ENCODE results near the gene UFSP1.
"Not testable (repeated sequence)": the region's sequence is repeated elsewhere in the genome, so short reads cannot be mapped to it uniquely, and the experiment has no call there.

DNA sequence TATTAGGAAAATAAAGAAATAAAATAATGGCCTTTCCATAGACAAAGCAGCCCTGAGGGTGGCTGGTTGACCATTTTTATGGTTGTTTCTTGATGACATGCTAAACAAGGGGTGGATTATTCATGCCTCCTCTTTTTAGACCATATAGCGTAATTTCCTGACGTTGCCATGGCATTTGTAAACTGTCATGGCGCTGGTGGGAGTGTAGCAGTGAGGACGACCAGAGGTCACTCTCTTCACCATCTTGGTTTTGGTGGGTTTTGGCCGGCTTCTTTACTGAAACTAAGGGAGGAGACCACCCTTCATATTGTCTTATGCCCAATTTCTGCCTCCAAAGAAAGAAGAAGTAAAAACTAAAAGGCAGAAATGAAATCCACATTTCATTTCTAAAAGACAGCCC is 29.8 kb upstream of the UFSP1 start:
- TF ChIP-seq, protein P1, sequence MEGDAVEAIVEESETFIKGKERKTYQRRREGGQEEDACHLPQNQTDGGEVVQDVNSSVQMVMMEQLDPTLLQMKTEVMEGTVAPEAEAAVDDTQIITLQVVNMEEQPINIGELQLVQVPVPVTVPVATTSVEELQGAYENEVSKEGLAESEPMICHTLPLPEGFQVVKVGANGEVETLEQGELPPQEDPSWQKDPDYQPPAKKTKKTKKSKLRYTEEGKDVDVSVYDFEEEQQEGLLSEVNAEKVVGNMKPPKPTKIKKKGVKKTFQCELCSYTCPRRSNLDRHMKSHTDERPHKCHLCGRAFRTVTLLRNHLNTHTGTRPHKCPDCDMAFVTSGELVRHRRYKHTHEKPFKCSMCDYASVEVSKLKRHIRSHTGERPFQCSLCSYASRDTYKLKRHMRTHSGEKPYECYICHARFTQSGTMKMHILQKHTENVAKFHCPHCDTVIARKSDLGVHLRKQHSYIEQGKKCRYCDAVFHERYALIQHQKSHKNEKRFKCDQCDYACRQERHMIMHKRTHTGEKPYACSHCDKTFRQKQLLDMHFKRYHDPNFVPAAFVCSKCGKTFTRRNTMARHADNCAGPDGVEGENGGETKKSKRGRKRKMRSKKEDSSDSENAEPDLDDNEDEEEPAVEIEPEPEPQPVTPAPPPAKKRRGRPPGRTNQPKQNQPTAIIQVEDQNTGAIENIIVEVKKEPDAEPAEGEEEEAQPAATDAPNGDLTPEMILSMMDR (conservative IDR thresholded peaks at IDR 0.05 in 1 of 2, IDR thresholded peaks at IDR 0.05 in 1 of 2; ENCODE audit: extremely low read depth in 1 of 2, insufficient read depth in 1 of 2, low read depth in 1 of 2, low read length in 2 of 2), result not testable (repeated sequence)
- not testable (repeated sequence) for TF ChIP-seq EZH2 (IDR thresholded peaks at IDR 0.05; ENCODE audit: borderline replicate concordance, low read length)

Data from mammary epithelial cell (primary cell).